GM21390 (cell line): ENCODE measurements around the gene LOXL4.

Source experiments
- ATAC-seq: cut with Tn5 transposase; IDR thresholded peaks from one replicate; pipeline ENCODE4 v1.9.1; 2021; ENCODE audit not compliant: unreplicated experiment

LOXL4 gene

GRCh38 chr10:98201760-98202159 is 66.2 kb downstream of the LOXL4 start:
- no peak for ATAC-seq
